CD14-positive monocyte (primary cell): ENCODE results near the gene PRKAB2. TPM values are rescaled to one million over a fixed set of nuclear protein-coding genes. Genes with fewer than 3 reads are reported as not detected.

Experiments
- DNase-seq, 3 donors: peaks; one replicate each; pipeline ENCODE4 v3.0.0-alpha.2; 2011 to 2022
- H2AFZ ChIP-seq: 2 replicates; pipeline ENCODE4 v1.6.0; 2012; ENCODE audit warnings: mild to moderate bottlenecking, low read depth, low read length, inconsistent platforms; ENCODE audit not compliant: insufficient read depth, poor library complexity, severe bottlenecking
- H3K27ac ChIP-seq, 2 donors: 1 replicate in 1 of 2; 2 replicates in 1 of 2; pipeline ENCODE4 v1.5.1; 2012 to 2013; ENCODE audit warnings: low read length in 2 of 2, control low read depth in 1 of 2, inconsistent platforms in 1 of 2, low read depth in 1 of 2, mild to moderate bottlenecking in 1 of 2
- H3K27me3 ChIP-seq, 2 donors: one replicate each; pipeline versions ENCODE4 v1.6.0 to v1.6.1; 2011 to 2013; ENCODE audit warnings: low read length in 2 of 2; ENCODE audit not compliant: control insufficient read depth in 2 of 2, insufficient read depth in 2 of 2
- H3K36me3 ChIP-seq, 2 donors: replicated peaks in 1 of 2; 1 replicate in 1 of 2; 2 replicates in 1 of 2; pipeline versions ENCODE4 v1.5.1 to v1.6.1; 2012 to 2013; ENCODE audit warnings: low read length in 2 of 2, control low read depth in 1 of 2, inconsistent platforms in 1 of 2, mild to moderate bottlenecking in 1 of 2; ENCODE audit not compliant: insufficient read depth in 2 of 2, control insufficient read depth in 1 of 2
- H3K4me1 ChIP-seq, 2 donors: 1 replicate in 1 of 2; 2 replicates in 1 of 2; pipeline versions ENCODE4 v1.5.1 to v1.6.1; 2012 to 2013; ENCODE audit warnings: low read length in 2 of 2, control low read depth in 1 of 2, inconsistent platforms in 1 of 2, mild to moderate bottlenecking in 1 of 2, moderate library complexity in 1 of 2; ENCODE audit not compliant: insufficient read depth in 2 of 2, control insufficient read depth in 1 of 2
- H3K4me2 ChIP-seq: replicated peaks from 2 replicates; pipeline ENCODE3; 2012; ENCODE audit warnings: low read length, moderate library complexity, mild to moderate bottlenecking; ENCODE audit not compliant: poor library complexity, severe bottlenecking; ENCODE audit errors: extremely low read depth
- H3K4me3 ChIP-seq, 3 experiments: fragments of 200-600 bp in 1 of 3; sonication (generic) in 1 of 3; replicated peaks in 1 of 3; 1 replicate in 2 of 3; 2 replicates in 1 of 3; pipeline ENCODE4 v1.5.1; 2011 to 2013; ENCODE audit warnings: low read length in 3 of 3, mild to moderate bottlenecking in 3 of 3, control low read depth in 2 of 3, low read depth in 2 of 3, inconsistent platforms in 1 of 3, moderate library complexity in 1 of 3
- H3K79me2 ChIP-seq: 2 replicates; pipeline ENCODE4 v1.6.0; 2012; ENCODE audit warnings: mild to moderate bottlenecking, control low read depth, inconsistent platforms, low read length, moderate library complexity; ENCODE audit not compliant: insufficient read depth
- H3K9ac ChIP-seq: 2 replicates; pipeline ENCODE4 v1.6.0; 2017; ENCODE audit warnings: low read length, mild to moderate bottlenecking; ENCODE audit not compliant: insufficient read depth, poor library complexity, severe bottlenecking
- H3K9me3 ChIP-seq, 2 donors: replicated peaks in 1 of 2; 1 replicate in 1 of 2; 2 replicates in 1 of 2; pipeline versions ENCODE4 v1.5.1 to v1.6.1; 2012 to 2013; ENCODE audit warnings: low read length in 2 of 2, control low read depth in 1 of 2; ENCODE audit not compliant: control insufficient read depth in 1 of 2, insufficient read depth in 1 of 2
- H4K20me1 ChIP-seq: 2 replicates; pipeline ENCODE4 v1.6.0; 2012; ENCODE audit warnings: mild to moderate bottlenecking, low read length, control low read depth, moderate library complexity; ENCODE audit not compliant: insufficient read depth
- H3K27ac Mint-ChIP-seq, 7 donors: one replicate each; pipeline ENCODE4 v1.8.0; 2020; ENCODE audit warnings: mild to moderate bottlenecking in 7 of 7, mixed read lengths in 7 of 7, moderate library complexity in 6 of 7, inconsistent platforms in 2 of 7
- H3K27me3 Mint-ChIP-seq, 3 donors: one replicate each; pipeline ENCODE4 v1.8.0; 2021 to 2022; ENCODE audit warnings: low read depth in 3 of 3, mild to moderate bottlenecking in 3 of 3, mixed read lengths in 3 of 3, moderate library complexity in 3 of 3, inconsistent platforms in 1 of 3
- H3K36me3 Mint-ChIP-seq, 2 donors: one replicate each; pipeline ENCODE4 v1.8.0; 2020; ENCODE audit warnings: mixed read lengths in 2 of 2, inconsistent platforms in 1 of 2, mild to moderate bottlenecking in 1 of 2
- H3K4me1 Mint-ChIP-seq: one replicate; pipeline ENCODE4 v1.8.0; 2020; ENCODE audit warnings: mild to moderate bottlenecking, mixed read lengths
- H3K4me3 Mint-ChIP-seq, 2 donors: one replicate each; pipeline ENCODE4 v1.8.0; 2020; ENCODE audit warnings: mild to moderate bottlenecking in 2 of 2, mixed read lengths in 2 of 2, moderate library complexity in 1 of 2
- H3K9me3 Mint-ChIP-seq, 7 donors: one replicate each; pipeline ENCODE4 v1.8.0; 2020 to 2022; ENCODE audit warnings: mixed read lengths in 7 of 7, mild to moderate bottlenecking in 6 of 7, moderate library complexity in 6 of 7, inconsistent platforms in 2 of 7
- CTCF ChIP-seq: fragments of 200-600 bp; IDR thresholded peaks from one replicate; pipeline ENCODE4 v1.8.0; 2022; ENCODE audit warnings: antibody characterized with exemption, mild to moderate bottlenecking
- WGBS: methylation state at CpG from one replicate; pipeline ENCODE4 v1.1.5; 2013; ENCODE audit warnings: missing lambda C conversion rate; ENCODE audit not compliant: insufficient coverage; 5-methylcytosine and 5-hydroxymethylcytosine counted together
- intact Hi-C, 2 donors: fragments of 100-400 bp; cut with micrococcal nuclease; formaldehyde crosslinking; loops; one replicate each; pipeline versions ENCODE4 v1.15.0 to v1.15.1; 2023
- polyA plus RNA-seq, 3 donors: library from polyadenylated mRNA; depleted of rRNA in 1 of 3; unstranded in 2 of 3; stranded (reverse) in 1 of 3; fragments of 300-500 nt in 2 of 3; fragments of >200 nt in 1 of 3; fragmentation: Illumina TruSeq in 2 of 3; gene quantifications; 1 replicate in 2 of 3; 2 replicates in 1 of 3; pipeline ENCODE4 v1.2.3, GENCODE V29; 2012 to 2021

PRKAB2 gene
- polyA plus RNA-seq, 3 donors = 1.1 to 14.0 (median 1.7) TPM

GRCh38 chr1:147217141-147217540 is 44.9 kb upstream of the PRKAB2 start:
- peak in 2 of 3 donors; percentile 30 to 67 for DNase-seq
- Histone ChIP-seq H3K9ac (no peak overlapping the region), H3K9me3 (no peaks in the 10 kb centered on the region), H3K36me3 (peaks cover 16 to 52% of the 10 kb centered on the region in 2 donors), H3K27ac (no peak overlapping the region), H3K27me3 (no peaks in the 10 kb centered on the region), H3K4me3 (no peak overlapping the region), H3K4me2 (no peak overlapping the region), H3K4me1 (peaks cover 20 to 31% of the 10 kb centered on the region in 2 donors), H2AFZ (no peak overlapping the region), H3K79me2 (no peaks in the 10 kb centered on the region), H4K20me1 (no peaks in the 10 kb centered on the region)
- TF ChIP-seq CTCF = no peak
- H3K27ac Mint-ChIP-seq = peak overlapping the region in 1 of 7 donors; percentile 81
- intact Hi-C loops = no loop called here
- WGBS = no CpG with 5 or more reads among the region's 7 CpGs
- peaks cover 32% of the 10 kb centered on the region for H3K4me1 Mint-ChIP-seq
- H3K27me3 Mint-ChIP-seq = peaks cover 0 to 2% (median 0%) of the 10 kb centered on the region in 3 donors
- H3K4me3 Mint-ChIP-seq = no peak overlapping the region
- H3K36me3 Mint-ChIP-seq = peaks cover 49 to 50% of the 10 kb centered on the region in 2 donors
- H3K9me3 Mint-ChIP-seq = peaks cover 0 to 2% (median 0%) of the 10 kb centered on the region in 7 donors

DNA sequence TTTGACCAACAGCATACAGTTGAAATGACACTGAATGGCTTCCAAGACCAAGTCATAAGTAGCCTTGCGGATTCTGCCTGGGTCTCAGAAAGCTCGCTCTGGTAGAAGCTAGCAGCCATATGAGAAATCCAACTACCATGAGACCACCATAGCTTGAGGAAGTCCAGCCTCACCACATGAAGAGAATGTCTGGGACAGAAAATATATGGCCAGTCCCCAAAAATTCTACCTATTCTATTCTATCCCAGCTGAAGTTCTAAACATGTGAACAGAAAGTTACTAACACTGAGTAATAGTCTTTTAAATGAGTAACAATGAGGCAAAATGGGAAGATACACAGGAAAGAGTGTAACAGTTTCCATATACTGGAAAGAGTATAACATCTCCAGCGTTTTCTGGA is 43.9 kb upstream of the PRKAB2 start:
- TF ChIP-seq CTCF = no peak
- Histone ChIP-seq H3K9ac (no peak overlapping the region), H3K4me2 (no peak overlapping the region), H3K27me3 (no peaks in the 10 kb centered on the region), H3K4me3 (no peak overlapping the region), H2AFZ (no peak overlapping the region), H3K4me1 (peaks cover 20 to 31% of the 10 kb centered on the region in 2 donors), H4K20me1 (no peaks in the 10 kb centered on the region), H3K27ac (no peak overlapping the region), H3K79me2 (no peaks in the 10 kb centered on the region), H3K9me3 (no peaks in the 10 kb centered on the region), H3K36me3 (peaks cover 22 to 51% of the 10 kb centered on the region in 2 donors)
- H3K27me3 Mint-ChIP-seq = peaks cover 0 to 2% (median 0%) of the 10 kb centered on the region in 3 donors
- peaks cover 51 to 56% of the 10 kb centered on the region in 2 donors for H3K36me3 Mint-ChIP-seq
- no peak for DNase-seq
- no peak overlapping the region for H3K4me3 Mint-ChIP-seq
- no peaks in the 10 kb centered on the region for H3K9me3 Mint-ChIP-seq
- no peak overlapping the region for H3K27ac Mint-ChIP-seq
- peaks cover 29% of the 10 kb centered on the region for H3K4me1 Mint-ChIP-seq
- 94% methylated on average over 2 of the region's 3 CpGs for WGBS
- intact Hi-C loops = no loop called here
